GM19023 (cell line): Measurements from ENCODE around the gene AVPI1.
"Not testable (repeated sequence)": the region's sequence is repeated elsewhere in the genome, so short reads cannot be mapped to it uniquely, and the experiment has no call there.

Experiments used
- ATAC-seq: cut with Tn5 transposase; IDR thresholded peaks from one replicate; pipeline ENCODE4 v1.9.1; 2021; ENCODE audit warnings: mild to moderate bottlenecking, moderate library complexity; ENCODE audit not compliant: unreplicated experiment

The AVPI1 gene

GRCh38 chr10:97684368-97684713, 2.7 kb downstream of the AVPI1 start:
- not testable (repeated sequence) for ATAC-seq

- no peak for ATAC-seq
Measured at GRCh38 chr10:97683556-97684367, 3.3 kb downstream of the AVPI1 start.

DNA sequence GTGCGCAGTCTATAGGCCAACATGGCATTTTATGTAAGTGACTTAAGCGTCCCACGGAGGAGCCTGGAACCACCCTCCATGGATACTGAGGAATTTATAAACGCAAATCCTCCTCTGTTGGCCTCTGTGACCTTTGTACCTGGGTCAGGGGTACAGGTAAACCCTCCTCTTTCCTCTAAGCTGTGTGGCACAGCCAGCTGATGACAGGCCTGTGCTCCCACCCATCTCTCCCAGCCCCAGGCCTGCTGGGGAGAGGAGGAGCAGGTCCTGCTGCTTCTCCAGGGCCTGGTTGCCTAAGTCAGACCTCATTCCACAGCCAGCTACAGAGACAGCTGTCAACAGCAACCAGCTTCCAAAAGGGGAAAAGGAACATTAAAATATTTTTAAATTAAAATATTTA, 5.0 kb downstream of the AVPI1 start:
- no peak for ATAC-seq

- ATAC-seq = no peak
Measured at GRCh38 chr10:97679594-97679993, 7.4 kb downstream of the AVPI1 start.

DNA sequence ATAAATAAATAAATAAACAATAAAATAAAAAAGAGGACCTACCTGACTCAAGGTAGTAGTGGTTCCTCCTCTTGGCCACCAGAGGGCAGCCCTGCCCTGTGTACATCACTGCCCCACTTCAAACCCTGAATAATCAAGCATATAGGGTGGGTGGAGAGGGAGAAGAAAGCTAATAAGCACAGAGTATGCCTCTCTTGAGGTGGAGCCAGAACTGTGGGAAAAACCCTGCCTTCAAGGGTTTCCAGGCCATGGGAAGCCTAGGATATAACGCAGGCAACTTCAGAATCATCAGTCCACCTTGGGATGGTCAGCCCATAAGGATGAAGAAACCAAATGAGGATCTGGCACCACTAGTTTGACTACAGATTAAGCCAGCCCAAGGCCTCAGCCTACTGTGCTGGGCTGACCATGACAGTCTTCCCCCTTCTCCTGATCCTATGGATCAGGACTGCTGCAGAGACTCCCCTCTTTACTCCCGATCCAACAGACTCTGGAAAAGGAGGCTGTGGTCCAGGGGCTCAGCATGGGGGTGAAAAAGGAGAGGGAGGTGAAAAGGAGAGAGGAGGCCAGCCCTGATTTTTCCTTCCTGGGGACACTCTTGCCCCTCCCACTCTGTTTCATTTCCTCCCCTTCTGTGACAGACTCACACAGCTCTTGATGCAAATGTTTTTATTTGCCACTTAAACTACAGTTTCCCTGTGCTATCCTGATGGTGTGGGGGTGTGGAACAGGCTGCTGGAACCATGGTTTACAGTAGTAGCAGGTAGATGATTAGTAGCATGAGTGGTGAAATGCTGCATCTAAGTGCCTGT, 10.1 kb downstream of the AVPI1 start:
- ATAC-seq = peak; percentile 64

DNA sequence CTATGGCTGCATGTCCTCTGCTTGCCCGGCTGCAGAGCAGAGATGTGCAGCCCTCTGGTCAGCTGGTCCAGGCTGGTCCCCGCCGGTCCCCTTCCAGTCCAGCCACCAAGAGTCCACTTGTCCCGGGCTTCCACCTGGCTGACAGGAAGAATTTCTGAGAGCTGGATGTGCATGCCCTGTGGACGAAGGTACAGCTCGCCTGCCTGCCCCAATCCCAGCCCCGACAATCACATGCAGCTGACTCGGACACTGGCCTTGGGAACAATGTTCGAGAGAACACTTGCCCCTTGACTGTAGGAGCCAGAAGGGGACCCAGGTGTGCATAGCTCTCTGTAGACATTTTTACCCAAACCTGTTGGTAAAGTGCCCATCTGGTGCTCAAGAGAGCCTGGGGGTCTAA, 11.8 kb downstream of the AVPI1 start:
- no peak for ATAC-seq

GRCh38 chr10:97673736-97674525, 13.1 kb downstream of the AVPI1 start:
- no peak for ATAC-seq

- no peak for ATAC-seq
Measured at GRCh38 chr10:97669571-97669970, 17.5 kb downstream of the AVPI1 start.

DNA sequence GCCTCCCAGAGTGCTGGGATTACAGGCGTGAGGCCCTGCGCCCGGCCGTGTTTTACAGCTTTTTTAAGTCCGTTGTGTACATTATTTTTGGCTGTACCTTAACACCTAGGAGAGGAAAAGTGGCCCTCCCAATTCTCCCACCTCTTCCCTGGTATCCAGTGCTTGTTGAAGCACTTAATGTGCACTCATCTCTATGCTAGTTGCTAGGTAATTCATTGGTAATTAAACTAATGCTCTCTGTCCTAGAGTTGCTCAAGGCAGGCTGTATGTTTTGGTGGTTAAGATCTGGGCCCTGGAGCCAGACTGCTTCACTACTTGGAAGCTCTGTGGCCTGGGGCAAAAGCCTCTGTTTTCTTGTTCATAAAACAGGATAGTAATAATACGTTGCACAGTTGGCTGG, 19.6 kb downstream of the AVPI1 start:
- no peak for ATAC-seq

DNA sequence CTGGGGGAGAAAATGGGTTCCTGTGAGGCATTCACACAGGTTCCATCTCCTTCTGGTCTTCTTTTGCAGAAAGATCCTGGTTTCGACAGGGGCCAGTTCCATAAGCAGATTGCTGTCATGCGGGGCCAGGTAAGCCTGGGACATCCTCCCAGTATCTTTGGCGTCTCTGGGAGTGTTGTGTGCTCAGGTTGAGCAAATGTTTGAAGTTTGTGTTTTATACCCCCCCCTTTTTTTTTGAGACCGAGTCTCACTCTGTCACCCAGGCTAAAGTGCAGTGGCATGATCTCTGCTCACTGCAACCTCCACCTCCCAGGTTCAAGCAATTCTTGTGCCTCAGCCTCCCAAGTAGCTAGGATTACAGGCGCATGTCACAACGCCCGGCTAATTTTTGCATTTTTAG, 20.0 kb downstream of the AVPI1 start:
- ATAC-seq = no peak

- no peak for ATAC-seq
Measured at GRCh38 chr10:97664282-97664850, 22.7 kb downstream of the AVPI1 start.

- ATAC-seq = no peak
Measured at GRCh38 chr10:97659589-97659988, 27.5 kb downstream of the AVPI1 start.

DNA sequence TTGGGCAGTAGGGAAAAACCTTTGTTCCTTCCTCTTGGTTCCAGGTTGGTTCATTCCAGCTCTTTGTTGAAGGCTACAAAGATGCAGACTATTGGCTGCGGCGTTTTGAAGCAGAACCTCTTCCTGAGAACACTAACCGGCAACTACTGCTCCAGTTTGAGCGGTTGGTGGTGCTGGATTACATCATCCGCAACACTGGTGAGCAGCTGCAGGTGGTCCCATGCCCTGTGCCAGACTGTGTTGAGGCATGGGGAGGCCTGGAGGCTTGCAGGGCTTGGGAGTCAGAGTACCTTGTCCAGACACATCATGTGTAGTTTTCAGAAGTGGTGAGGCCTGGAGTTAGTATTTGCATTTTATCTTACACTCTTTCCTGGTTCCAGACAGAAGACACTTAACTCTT, 30.3 kb downstream of the AVPI1 start:
- no peak for ATAC-seq

- no peak for ATAC-seq
Measured at GRCh38 chr10:97651773-97652172, 35.3 kb downstream of the AVPI1 start.

DNA sequence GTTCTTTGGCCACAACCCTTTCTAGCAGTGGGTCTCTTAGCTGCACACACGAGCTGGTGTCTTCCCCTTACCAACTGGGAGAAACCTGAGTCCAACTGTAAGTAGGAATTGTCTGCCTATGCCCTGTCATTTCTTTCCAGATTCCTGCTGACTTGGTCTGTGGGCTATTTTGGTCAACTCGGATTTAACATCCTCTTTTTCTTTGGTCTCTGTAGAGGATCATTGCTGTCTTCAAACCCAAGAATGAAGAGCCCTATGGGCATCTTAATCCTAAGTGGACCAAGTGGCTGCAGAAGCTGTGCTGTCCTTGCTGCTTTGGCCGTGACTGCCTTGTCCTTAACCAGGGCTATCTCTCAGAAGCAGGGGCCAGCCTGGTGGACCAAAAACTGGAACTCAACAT, 36.3 kb downstream of the AVPI1 start:
- no peak for ATAC-seq

DNA sequence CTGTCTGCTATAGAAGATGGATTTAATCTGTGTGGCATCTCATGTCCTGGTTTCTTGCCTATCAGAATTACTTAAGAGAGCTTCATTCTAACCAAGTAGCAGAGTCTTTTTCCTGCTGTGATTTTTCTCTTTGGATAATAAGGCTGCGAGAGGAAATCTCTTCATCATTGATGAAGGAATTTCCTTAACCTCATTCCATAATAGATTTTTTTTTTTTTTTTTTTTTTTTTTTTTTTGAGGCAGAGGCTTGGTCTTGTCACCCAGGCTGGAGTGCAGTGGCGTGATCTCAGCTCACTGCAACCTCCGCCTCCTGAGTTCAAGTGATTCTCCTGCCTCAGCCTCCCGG, 37.7 kb downstream of the AVPI1 start:
- not testable (repeated sequence) for ATAC-seq

DNA sequence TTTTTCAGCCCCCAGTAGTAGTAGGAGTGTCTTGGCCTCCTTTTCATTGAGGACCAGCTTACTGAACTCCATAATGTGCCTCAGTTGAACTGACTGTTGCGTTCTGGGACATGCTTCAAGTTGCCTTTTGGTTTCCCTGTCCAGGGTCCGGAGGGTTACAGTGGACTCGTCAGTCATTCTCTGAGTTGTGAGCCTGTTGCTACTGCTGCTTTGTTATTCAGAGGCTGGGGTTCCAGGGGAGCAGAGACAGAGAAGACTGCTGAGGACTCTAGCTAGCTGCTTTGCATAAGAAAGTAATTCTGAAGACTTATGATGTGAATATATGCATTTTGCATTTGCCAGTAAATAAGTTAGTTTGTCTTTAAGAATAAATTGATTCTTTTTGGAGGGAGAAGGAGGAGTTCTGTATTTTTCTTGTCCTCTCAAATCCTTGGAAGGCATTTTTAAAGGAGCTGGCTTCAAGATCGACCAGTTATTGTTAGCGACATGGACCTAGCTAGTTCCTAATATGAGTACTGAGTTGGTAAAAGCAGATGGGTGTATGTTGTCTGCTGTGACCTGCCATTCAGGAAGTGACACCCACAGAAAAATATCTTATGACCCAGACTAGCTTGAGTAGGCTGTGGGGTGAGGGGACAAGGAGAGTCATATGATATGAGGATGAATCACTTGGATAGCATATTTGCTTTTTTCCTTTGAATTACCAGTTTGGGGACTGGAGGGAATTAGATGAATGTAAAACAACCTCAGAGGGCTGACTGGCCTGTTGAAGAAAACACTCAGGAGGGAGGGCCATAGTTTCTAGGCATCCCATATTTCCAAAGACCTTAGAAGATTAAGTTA, 38.3 kb downstream of the AVPI1 start:
- peak; percentile 88 for ATAC-seq

- no peak for ATAC-seq
Measured at GRCh38 chr10:97647556-97647955, 39.5 kb downstream of the AVPI1 start.

DNA sequence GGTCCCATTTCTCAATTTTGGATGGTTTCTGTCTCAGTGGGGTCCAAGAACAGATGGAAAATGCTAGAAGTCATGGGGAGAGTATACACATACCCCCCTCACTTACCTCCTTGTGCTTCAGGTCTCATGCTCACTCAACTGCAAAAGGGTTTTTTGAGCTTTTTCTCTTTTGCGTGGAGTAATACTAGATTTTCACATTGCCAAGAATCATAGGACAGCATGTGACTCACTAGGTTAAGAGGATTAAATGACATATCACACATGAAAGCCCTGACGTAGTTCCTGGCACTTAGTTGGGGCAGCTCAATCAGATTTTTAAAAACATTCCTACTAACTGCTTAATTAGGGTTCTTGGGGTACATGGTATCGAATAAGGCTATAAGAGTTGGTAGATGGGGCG, 42.1 kb downstream of the AVPI1 start:
- no peak for ATAC-seq

GRCh38 chr10:97643441-97643985, 43.5 kb downstream of the AVPI1 start:
- ATAC-seq = no peak
